Measurements from ENCODE around the gene LRRC23.
"Not testable (repeated sequence)": the region's sequence is repeated elsewhere in the genome, so short reads cannot be mapped to it uniquely, and the experiment has no call there.

The LRRC23 gene, protein sequence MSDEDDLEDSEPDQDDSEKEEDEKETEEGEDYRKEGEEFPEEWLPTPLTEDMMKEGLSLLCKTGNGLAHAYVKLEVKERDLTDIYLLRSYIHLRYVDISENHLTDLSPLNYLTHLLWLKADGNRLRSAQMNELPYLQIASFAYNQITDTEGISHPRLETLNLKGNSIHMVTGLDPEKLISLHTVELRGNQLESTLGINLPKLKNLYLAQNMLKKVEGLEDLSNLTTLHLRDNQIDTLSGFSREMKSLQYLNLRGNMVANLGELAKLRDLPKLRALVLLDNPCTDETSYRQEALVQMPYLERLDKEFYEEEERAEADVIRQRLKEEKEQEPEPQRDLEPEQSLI

DNA sequence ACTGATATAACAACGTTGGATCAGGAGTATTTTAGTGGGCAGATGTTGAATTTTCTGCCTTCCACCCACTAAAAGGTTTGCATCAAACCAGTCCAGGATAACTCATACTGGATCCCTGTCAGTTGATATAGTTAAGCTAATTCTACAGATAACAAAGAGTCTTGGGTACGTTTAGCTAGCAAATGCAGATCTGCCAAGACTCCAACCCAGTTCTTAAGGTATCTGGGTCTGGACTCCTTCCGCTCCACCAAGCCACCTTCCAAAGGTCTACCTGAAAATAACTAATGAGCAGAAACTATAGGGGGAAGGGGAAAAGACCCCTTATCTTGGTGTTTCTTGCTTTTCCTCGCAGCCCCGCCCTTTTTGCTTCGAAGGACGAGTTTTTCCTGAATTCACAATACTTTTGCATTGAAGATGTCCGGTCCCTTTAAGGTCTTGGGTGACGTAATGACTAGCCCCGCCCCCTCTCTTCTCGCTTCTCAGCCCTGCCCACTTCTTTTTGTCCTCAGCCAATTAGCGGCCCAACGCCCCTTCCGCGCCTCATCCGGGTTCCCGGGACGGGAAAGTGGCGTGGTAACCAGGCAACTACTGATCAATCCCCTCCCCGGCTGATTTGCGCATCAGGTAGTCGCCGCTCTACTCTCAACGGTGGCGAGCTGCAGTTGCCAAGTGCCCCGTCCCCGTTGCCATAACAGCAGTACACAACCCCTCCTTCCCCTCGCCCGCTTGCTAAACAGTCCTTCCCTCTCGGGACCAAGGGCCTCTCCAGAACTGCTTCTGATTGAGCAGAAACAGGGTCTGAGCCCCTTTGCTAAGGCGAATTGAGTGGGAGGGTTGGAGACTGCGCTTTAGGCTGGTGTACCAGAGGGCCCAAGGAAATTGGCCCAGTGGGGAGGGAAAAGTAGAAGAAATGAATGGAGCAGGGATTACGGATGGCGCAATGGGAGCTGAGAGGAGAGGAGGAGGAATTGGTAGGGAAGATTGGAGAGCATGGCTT, at the start of gene LRRC23:
LRRC23 (plus strand) TSS at position 543 of the 997 bp plus-strand sequence. CDS start 812 bp downstream, outside the sequence.
- DNase-seq (ENCODE audit: low read depth): peak; percentile 96

DNA sequence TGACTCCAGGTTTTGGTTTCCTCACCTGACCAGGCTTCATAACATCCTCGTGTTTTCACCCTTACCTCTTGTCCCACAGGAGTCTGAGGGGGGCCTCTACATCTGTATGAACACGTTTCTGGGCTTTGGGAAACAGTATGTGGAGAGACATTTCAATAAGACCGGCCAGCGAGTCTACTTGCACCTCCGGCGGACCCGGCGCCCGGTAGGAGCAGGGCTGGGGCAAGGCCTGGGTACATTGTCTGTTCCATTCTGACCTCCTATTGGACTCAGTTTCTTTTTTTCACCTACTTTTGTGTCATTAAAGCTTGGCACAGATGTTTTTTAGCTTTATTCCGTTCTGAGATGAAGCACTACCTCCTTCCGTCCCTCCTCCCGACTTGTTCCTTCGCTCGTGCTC, 49.3 kb upstream of the LRRC23 start:
- DNase-seq (ENCODE audit: low read depth): no peak

DNA sequence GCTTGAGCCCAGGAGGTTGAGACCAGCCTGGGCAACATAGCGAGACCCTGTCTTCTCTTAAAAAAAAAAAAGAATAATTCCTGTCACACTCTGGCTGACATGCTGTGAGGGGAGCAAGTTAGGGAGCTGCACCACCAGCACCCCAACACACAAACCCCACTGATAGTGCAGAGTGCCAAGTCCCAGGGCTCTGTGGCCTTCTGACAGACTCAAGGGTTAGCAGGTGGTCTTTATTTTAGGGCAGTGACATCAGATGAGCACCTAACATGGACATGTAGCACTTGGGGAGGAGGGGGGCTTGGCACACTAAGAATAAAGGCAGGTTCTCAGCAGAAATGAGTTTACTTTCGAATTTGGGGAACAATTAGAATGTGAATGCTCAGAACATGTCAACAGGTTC, 45.8 kb upstream of the LRRC23 start:
- no peak for DNase-seq (ENCODE audit: low read depth)

DNA sequence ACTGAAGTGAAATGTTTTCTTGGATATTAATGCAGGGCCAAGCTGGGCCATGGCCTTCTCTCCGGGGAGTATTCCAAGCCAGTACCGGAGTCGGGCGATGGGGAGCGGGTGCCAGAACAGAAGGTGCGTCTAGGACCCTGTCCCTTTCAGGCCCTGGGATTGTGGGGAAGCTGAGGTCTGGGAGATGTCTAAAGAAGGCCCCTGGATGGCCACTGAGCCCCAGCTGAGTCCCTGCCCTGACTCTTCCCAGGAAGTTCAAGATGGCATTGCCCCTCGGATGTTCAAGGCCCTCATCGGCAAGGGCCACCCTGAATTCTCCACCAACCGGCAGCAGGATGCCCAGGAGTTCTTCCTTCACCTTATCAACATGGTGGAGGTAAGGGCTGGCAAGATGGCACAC, 44.5 kb upstream of the LRRC23 start:
- no peak for DNase-seq (ENCODE audit: low read depth)

DNA sequence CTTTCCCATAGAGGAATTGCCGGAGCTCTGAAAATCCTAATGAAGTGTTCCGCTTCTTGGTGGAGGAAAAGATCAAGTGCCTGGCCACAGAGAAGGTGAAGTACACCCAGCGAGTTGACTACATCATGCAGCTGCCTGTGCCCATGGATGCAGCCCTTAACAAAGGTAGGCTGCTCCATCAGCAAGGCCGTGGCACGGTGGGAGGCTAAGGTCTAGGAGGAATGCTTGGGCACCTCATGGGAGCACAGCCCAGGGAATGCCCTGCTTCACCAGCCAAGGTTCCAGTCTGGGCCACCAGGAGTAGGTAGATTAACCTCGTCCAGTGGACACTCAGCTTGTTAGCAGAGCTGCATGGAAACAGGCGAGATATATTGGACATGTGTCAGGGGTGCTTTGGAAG, 43.7 kb upstream of the LRRC23 start:
- DNase-seq (ENCODE audit: low read depth): no peak

DNA sequence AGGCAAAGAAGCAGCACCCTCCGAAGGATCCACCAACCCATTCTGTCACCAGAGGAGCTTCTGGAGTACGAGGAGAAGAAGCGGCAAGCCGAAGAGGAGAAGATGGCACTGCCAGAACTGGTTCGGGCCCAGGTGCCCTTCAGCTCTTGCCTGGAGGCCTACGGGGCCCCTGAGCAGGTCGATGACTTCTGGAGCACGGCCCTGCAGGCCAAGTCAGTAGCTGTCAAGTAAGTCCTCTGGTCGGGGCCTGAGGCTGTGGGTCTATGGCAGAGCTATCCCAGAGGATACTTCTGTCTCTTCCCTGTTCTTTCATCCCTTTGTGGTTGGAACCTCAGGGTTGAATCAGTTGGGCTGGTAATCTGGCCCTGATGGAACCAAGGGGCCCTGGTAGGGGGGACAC, 43.2 kb upstream of the LRRC23 start:
- no peak for DNase-seq (ENCODE audit: low read depth)

DNA sequence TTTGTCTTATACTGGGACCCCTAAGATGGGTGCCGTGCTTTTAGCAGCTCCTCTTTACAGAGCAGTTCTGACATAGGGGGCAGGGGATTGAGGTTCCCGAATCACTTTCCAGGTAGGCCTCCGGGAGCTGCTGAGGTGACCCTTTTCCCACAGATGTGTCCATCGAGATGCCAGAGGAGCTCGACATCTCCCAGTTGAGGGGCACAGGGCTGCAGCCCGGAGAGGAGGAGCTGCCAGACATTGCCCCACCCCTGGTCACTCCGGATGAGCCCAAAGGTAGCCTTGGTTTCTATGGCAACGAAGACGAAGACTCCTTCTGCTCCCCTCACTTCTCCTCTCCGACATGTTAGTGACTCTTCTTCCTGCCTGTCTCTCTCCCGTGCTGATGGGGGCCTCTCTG, 41.6 kb upstream of the LRRC23 start:
- no peak for DNase-seq (ENCODE audit: low read depth)

DNA sequence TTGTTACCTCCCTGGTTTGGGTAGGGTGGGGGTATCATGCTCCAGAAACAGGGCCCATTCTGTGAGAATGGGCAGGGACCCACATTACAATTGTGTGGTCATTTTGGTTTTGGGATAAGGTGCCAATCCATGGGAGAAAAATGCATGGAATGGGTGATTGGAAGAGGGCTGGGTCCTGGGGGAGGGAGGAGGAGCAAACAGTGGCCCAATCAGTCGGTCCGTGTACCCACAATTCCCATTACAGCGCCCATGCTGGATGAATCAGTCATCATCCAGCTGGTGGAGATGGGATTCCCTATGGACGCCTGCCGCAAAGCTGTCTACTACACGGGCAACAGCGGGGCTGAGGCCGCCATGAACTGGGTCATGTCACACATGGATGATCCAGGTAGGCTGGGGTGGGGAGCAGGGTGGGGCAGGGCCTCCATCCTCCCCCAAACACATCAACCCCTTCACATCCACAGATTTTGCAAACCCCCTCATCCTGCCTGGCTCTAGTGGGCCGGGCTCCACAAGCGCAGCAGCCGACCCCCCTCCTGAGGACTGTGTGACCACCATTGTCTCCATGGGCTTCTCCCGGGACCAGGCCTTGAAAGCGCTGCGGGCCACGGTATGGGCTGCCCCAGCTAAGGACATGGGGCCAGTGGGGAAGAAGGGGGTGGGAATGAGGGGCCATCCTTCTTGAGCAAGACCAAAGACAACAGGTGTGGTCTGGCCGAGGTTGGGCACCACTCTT, 40.9 kb upstream of the LRRC23 start:
- DNase-seq (ENCODE audit: low read depth): peak; percentile 28

DNA sequence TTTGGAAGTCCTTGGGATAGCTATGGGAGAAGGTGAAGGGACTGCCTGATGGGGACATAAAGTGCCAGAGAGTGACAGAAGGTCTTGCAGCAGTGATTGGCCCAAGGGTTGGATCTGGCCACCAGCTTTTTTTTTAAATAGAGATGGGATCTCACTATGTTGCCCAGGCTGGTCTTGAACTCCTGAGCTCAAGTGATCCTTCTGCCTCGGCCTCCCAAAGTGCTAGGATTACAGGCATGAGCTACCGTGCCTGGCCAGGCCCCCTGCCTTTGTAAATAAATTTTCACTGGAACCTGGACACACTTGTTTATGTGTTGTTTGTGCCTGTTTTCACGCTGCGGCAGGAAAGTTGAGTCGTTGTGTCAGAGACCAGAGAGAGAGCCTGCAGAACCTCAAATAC, 39.3 kb upstream of the LRRC23 start:
- not testable (repeated sequence) for DNase-seq (ENCODE audit: low read depth)

DNA sequence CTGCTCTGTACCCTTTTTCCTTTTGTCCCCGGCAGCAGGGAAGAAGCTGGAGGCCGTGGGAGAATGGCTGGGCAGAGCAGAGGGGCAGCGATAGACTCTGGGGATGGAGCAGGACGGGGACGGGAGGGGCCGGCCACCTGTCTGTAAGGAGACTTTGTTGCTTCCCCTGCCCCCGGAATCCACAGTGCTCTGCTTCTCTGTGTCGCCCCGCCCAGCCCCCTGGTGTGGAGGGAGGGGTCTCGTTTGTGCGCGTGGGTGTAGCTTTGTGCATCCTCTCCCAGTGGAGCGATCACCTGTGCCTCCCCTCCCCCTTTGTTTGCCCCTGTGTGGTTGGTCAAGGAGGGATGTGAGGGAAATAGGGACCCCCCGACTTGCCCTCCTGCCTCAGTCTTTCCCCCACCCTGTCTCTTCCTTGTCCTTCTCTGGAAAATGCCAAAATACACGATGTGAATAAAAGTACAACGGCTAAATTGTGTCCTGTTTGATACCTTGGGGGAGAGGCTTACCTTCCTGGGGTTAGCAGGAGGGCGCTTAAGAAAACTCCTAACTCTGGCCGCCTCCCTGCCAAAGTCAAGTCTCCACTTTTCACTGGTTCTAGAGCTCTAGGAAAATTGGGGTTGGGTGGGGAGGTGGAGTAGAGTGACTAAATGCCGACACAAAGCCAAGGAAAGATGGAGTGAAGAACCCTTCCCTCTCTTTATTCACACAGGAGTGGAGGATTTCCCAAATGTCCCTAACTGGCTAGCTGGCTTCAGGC, 38.3 kb upstream of the LRRC23 start:
- no peak for DNase-seq (ENCODE audit: low read depth)

DNA sequence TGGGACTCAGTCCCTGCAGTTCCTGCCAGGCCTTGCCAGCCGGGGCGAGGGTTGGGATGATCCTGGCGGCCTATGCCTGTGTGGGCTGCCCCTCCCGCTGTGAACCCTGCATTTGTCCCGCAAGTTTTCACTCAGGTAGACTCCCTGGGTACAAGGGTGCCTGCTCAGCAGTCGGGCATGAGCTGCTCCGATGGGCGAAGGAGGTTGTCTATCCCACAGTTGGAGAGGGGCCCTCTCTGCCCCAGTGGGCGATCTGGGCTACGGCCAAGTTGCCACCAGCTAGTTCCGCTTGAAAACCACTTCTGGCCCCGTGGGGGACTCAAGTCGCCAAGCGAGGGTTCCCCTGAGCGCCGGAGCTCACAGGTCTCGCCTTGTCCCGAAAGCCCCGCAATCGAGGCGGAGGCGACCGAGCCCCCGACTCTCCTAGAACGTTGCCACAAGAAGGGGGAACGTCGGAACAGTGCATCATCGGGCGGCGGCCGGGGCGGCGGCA, 37.7 kb upstream of the LRRC23 start:
- DNase-seq (ENCODE audit: low read depth): no peak

DNA sequence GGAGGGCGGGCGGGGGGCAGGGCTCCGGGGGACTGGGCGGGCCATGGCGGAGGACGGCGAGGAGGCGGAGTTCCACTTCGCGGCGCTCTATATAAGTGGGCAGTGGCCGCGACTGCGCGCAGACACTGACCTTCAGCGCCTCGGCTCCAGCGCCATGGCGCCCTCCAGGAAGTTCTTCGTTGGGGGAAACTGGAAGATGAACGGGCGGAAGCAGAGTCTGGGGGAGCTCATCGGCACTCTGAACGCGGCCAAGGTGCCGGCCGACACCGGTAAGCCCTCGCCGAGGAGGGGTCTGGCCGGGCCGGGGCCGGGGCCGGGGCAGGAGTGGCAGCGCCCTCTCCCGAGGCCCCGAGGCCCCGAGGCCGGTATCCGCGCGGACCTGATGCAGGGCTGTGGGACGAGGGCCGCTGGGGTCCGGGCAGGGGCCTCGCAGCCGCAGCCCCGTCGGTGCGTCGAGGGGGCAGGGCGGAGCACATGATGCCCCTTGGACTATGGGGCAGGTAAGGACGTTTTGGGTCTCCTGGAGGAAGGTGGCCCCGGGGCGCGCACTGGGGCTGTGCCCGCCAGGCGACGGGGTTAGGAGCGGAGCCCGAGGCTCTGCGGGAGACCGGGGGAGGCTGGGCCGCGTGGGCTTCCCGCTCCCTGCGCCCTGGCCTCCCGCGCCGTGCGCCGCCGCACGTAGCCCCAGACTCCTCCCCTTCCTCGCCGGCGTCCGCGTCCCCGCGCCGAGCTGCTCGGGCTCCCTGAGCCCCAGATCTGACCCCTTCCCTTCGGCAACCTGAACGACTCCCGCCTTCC, 37.0 kb upstream of the LRRC23 start, which contains the start of gene TPI1:
TPI1 (plus strand) TSS at position 119 of the 798 bp plus-strand sequence; CDS start at position 155, 36 bp downstream.
- peak; percentile 84 for DNase-seq (ENCODE audit: low read depth)

DNA sequence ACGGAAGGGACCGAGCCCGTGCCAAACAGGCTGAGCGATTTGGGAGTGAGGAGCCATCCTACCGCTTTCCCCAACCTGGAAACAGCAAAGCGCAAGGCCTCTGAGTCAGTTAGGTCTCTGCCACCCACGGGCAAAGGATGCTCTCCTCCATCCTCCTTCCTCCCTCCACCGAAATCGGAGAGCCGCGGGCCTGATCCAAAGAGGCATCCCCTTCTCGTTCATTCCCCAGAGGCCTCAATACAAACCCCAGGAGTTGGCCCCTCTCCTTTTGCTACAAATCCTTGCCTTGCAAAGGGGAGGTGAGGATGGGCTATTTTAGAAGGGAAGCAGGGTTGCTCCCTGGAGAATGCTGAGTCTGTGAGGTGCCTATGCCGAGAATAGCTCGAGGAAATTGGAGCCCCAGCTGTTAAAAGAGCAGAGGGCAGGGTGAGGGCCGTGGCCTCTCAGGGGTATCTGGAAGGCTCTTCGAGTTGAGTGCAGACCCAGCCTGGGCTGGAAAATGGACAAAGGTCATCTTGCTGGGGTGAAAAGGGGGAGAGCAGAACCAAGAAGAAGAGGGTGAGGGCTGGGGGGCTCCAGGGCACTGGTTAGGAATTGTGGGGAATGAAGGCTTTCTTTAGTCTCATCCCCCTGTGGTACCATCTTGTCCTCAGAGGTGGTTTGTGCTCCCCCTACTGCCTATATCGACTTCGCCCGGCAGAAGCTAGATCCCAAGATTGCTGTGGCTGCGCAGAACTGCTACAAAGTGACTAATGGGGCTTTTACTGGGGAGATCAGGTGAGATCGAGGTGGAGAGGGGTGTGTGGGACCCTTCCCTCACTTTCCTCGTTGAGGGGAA, 36.2 kb upstream of the LRRC23 start:
- DNase-seq (ENCODE audit: low read depth): peak; percentile 41

DNA sequence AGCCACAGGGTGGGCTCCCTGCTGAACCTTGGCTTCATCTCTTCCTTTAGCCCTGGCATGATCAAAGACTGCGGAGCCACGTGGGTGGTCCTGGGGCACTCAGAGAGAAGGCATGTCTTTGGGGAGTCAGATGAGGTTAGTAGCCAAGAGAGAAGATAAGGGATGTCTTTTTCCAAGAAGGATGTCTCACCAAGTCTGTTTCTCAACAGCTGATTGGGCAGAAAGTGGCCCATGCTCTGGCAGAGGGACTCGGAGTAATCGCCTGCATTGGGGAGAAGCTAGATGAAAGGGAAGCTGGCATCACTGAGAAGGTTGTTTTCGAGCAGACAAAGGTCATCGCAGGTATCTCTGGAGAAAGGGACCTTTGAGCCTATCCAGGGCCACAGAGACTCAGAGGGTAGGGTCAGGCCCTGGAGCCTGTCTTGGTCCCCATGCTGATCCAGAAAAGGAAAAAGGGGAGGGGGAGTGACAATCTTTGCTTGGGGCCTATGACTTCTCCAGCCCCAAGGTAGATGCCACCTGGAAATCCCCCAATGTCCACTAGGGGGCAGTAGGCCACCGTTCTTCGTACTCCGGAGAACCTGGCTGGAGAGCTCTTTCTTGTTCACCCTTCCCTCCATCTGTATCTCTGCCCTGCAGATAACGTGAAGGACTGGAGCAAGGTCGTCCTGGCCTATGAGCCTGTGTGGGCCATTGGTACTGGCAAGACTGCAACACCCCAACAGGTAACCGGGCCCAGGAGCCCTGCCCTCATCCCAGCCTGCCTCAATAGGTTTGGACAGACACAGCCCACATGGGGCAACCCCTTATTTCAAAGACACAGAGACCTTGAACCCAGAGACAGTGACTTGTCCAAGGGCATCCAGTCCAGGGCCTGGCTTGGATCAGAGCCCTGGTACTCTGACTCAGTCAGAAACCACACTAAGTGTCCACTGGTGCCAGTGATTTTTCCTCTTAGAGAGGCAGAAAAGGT, 35.3 kb upstream of the LRRC23 start:
- DNase-seq (ENCODE audit: low read depth): peak; percentile 76

DNA sequence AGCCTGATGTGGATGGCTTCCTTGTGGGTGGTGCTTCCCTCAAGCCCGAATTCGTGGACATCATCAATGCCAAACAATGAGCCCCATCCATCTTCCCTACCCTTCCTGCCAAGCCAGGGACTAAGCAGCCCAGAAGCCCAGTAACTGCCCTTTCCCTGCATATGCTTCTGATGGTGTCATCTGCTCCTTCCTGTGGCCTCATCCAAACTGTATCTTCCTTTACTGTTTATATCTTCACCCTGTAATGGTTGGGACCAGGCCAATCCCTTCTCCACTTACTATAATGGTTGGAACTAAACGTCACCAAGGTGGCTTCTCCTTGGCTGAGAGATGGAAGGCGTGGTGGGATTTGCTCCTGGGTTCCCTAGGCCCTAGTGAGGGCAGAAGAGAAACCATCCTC, 34.3 kb upstream of the LRRC23 start:
- DNase-seq (ENCODE audit: low read depth): peak; percentile 38

DNA sequence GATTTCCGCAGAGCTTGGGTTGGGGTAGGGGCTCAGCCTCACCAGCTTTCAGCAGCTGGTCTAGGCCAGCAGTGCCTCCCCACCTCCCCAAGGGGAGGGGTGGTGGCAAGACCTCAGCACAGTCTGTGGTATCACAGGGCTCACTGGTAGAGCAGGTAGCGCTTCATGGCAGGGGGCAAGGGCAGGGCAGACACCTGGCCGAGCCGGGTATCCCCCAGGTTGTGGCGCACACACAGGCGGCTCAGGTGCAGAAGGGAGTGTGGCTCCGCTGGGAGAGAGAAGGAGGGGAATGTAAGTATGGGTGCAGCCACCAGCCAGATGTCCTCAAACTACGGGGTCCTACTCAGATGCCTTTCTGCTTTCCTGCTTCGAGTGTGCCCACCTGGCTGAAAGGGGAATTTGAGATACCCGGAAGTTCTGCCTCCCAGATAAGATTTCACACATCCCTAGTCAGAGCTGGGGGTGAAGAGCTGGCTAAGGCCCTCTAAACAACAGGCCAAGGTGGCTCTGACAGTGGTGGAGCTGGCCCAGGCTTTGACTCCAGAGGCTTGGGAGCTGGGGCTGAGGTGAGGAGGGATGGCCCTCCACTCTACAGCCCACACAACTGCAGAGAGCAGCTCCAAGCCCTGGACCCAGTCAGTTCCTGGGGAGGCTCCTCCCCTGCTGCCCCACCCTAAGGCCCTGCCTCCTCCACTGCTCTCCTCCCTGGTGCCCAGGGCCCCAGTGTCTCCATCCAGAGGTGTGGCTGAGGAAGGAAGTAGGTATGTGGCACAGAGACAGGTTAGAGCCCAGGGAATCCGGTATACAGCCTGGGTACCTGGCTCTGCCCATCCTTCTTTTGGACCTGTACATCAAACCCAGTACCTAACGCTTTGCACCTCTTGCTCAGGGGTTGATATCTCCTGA, 33.3 kb upstream of the LRRC23 start:
- peak; percentile 52 for DNase-seq (ENCODE audit: low read depth)

Data from EH (cell line).